NCI-H345 treated with DMSO at 0.1 percent for 48 hours (cell line): Measurements from ENCODE around the gene ISCU.

Source experiments
- DNase-seq: peaks from one replicate; lab custom pipeline; 2025; ENCODE audit not compliant: unreplicated experiment; lab: John Stamatoyannopoulos, UW

Gene ISCU

GRCh38 chr12:108562348-108563135 lies at the start of gene ISCU:
Gene ISCU (plus strand): TSS chr12:108562596. CDS start chr12:108562623, 27 bp downstream.
- DNase-seq = peak; percentile 89

DNA sequence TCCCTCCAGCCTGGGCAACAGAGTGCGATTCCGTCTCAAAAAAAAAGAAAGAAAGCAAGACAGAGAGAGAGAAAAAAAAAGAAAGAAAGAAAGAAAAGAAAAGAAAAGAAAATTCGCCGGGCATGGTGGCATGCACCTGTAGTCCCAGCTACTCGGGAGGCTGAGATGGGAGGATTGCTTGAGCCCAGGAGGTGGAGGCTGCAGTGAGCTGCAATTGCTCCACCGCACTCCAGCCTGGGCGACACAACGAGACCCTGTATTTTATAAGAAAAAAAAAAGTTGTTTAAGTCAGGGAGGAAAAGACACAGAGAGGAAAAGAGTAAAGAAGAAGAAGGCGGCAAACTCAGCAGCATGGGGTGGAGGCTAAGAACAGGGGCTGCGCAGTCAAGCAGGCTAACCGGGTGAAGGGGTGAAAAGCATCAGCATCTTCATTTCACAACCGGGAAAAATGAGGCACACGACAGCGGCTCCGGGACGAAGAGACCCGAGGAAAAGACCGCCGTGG lies 47.9 kb upstream of the ISCU start:
- no peak for DNase-seq

- peak; percentile 97 for DNase-seq
These were observed 47.2 kb upstream of the ISCU start, which contains the start of gene FICD for GRCh38 chr12:108514973-108515814. Gene FICD (plus strand): TSS chr12:108515277. CDS start chr12:108516973, 1,696 bp downstream.

DNA sequence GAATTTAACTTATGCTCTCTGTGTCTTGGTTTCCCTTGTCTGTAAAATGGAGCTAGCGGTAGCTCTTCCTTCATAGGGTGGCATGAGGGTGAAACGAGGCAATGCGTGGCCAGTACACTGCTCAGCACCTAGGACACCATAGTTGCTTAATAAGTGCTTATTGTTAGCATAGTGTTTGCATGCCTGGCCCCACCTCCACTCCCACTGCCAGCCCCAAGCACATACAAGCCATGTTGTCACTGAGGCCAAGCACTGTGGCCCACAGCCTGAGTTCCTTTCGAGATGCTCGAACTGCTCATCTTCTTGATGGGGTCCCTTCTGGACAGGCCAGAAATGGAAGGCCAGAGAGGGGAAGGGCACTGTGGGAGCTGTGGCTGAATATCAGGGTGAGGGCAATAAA lies 46.5 kb upstream of the ISCU start:
- no peak for DNase-seq

- DNase-seq = no peak
These were observed 45.7 kb upstream of the ISCU start for GRCh38 chr12:108516511-108517275.

DNA sequence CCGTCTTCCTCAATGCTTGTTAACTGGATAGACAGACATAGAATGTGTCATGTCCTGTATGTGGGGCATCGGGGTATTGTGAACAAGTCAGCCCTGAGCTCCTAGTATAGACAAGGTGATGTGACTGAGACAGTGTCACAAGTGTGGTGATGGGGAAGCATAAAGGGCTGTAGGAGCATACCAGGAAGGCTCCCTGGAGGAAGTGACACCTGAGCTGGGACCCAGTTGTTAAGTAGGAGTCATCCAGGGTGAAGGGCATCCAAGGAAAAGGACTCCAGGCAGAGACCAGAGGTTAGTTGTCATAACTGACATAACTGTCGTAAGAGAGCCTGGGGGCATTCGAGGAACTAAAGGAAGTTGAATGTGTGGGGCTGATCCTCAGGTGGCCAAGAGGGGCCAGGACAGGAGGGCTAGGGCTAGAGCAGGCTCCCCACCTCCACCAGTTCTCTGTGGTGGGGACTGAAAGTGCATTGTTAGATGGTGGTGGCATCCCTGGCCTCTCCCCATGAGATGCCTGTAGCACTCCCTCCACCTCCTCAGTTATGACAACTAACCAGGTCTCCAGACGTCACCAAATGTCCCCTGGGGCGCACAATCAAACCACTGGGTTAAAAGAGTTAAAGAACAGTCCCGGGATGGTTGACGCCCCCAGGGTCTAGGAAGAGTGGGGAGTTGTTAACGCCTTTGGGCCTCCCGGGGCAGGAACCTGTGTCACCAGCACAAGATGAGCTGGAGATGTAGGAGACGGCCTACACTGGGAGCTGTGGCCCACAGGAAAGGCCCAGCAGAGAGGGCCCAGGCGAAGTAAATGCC lies 44.9 kb upstream of the ISCU start:
- DNase-seq = no peak

DNA sequence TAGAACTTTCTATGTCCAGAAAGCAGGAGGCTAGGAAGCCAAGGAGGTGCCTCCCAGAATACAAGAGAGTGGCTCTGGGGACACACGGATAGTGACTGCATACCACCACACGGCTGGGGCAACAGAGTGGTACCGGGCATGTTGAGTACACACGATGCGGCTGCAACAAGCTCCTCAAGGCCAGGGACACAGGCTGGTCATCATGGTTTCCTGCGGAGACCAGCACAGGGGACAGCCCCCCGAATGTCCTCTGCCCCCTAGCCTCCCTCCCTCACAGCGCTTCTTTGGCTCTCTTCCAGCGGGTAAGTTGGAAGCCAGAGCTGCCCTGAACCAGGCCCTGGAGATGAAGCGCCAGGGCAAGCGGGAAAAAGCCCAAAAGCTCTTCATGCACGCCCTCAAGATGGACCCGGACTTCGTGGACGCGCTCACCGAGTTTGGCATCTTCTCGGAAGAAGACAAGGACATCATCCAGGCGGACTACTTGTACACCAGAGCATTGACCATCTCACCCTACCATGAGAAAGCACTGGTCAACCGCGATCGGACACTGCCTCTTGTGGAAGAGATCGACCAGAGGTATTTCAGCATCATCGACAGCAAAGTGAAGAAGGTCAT lies 44.2 kb upstream of the ISCU start:
- DNase-seq = no peak

DNA sequence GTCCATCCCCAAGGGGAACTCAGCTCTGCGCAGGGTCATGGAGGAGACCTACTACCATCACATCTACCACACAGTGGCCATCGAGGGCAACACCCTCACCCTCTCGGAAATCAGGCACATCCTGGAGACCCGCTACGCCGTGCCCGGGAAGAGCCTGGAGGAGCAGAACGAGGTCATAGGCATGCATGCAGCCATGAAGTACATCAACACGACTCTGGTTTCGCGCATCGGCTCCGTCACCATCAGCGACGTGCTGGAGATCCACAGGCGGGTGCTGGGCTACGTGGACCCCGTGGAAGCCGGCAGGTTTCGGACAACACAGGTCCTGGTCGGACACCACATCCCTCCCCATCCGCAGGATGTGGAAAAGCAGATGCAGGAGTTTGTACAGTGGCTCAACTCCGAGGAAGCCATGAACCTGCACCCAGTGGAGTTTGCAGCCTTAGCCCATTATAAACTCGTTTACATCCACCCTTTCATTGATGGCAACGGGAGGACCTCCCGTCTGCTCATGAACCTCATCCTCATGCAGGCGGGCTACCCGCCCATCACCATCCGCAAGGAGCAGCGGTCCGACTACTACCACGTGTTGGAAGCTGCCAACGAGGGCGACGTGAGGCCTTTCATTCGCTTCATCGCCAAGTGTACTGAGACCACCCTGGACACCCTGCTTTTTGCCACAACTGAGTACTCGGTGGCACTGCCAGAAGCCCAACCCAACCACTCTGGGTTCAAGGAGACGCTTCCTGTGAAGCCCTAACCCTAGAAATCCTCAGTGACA lies 43.5 kb upstream of the ISCU start:
- DNase-seq = no peak

- DNase-seq = no peak
These were observed 42.8 kb upstream of the ISCU start for GRCh38 chr12:108519558-108519957.

DNA sequence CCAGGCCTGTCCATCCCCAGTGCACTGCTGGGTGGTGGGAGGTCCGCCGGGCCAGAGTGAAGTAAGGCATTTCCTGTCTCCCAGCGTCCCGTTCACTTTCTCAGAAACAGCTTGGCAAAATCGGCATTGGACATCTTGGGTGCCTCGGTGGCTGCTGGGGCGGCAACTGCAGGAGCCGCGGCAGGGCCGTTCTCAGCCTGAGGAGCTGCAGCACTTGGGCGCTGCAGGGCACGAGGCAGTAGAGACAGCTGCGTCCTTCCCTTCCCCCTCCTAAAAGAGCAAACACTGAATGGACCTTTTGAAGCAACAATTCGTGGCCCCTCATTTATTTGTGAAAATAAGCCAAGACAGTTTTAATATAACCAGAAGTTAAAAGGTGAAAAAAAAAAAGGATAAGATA lies 39.0 kb upstream of the ISCU start:
- DNase-seq = no peak

- DNase-seq = no peak
These were observed 36.7 kb upstream of the ISCU start for GRCh38 chr12:108525681-108526080.

DNA sequence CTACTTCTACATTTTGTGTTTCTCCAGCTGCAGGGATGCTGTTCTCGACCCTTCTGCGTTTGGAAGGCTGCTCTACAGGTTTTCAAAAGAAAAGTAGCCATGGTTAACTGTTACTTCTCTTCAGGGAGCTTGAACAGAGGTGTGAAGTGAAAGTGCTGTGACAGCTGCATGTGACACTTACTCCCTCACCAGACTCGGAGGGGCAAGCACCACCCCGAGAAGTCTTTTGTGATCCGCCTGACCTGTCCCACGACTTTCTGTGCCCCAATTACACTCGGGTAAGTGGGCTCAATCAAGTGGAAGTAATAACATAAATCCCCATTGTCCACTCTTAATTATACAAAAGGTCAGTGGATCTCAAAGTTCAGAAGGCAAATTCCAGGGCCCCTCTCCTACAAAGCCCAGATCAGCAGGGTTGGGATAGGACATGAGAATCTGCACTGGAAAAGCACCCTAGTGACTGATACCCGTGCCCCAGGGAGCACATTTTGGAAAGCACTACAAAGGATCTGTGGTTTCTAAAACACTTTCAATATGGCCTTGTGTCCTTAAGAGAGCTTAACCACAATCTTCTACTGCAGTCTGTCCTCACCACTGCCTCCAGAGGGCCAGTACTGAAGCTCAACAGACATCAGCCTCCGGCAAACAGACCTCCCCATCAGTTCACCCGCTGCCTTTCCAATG lies 35.8 kb upstream of the ISCU start:
- DNase-seq = no peak

DNA sequence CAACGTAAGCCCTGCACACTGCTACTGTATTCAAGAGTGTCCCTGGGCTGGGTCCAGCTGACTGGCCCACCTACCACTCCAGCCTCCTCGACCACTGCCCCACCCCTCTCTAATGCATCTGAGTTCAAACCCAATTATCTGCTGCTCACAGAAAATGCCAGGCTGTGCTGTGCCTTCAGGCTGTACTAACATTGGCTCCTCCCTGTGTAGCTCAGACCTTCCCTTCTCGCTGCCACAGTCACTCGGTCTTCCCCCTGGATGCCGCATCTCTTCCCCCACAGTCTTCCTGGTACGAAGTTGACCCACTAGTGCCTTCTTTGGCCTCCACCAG lies 35.3 kb upstream of the ISCU start:
- no peak for DNase-seq

- no peak for DNase-seq
These were observed 32.2 kb upstream of the ISCU start for GRCh38 chr12:108530161-108530560.

DNA sequence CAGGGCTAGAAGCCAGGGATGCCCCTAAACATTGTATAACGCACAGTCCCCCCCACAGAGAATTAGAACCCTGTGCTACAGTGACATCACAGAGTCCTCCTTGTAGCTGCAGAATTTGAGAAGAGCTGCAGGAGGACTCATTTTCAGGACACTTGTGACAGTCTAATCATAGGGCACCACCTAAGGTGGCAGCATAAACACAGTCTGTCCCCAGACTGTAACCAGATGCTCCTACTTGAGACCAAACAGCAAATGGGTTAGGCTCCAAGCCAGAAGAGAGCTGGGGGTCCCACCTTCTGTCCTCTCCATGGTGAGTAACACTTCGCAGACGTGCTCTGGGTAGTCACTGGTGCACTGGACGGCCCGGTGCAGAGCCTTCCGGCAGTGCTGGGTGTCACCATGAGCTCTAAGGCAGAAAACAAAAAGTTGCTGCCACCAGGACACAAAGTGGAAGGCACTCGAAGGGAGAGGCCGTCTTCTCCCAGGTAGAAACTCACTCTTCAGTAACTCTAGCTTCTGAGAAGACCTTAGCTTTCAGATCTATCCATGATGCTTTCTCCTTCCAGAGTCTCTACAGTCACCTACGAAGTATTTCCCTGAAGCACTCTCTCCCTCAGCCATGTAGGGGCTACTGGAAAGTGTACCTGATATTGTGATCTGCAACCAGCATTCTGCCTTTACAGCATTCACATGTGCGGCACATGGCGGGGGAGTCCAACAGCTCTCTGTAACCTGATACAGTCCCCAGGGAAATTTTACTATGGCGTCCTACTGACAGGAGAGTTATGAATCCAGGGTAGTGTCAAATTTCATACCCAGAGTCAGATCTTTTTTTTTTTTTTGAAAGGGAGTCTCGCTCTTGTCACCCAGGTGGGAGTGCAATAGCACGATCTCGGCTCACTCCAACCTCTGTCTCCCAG lies 30.2 kb upstream of the ISCU start:
- DNase-seq = no peak

GRCh38 chr12:108538146-108538545 lies 24.2 kb upstream of the ISCU start:
- DNase-seq = no peak

DNA sequence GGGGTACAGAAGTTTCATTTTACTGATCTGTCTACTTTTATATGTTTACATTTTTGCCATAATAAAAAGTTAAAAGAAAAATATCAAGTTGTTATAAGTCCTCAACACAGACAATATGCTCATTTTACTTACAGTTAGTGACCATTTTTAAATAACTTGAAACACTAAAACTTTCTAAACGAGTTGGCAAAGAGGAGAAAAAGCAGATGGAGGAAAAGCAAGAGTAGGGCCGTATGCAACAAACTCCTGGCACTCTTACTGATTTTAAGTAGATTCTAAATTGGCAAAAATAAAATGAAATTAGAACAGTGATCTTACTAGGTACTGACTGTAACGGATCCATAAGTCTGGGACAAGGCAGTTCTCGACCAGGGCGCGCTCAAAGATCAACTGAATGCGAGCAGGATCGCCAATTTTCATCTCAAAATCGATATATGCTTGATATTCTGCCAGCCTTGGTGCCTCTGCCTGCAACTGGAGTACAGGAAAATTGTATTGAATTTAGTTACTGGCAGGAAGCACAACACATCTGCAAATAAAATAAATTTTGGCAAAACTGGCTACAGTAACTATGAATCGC lies 23.7 kb upstream of the ISCU start:
- DNase-seq = no peak
